OCI-M1 (cell line): ENCODE measurements around the gene TACC3.

Experiments used
- DNase-seq: peaks from one replicate; lab custom pipeline; 2025; lab: John Stamatoyannopoulos, UW

Gene TACC3

GRCh38 chr4:1723131-1723801 lies 1.9 kb downstream of the TACC3 start:
- DNase-seq = no peak

GRCh38 chr4:1725521-1725920 lies 4.2 kb downstream of the TACC3 start:
- DNase-seq = no peak

- DNase-seq = peak; percentile 92
Measured at GRCh38 chr4:1726146-1726934, 5.0 kb downstream of the TACC3 start.

- DNase-seq = no peak
Measured at GRCh38 chr4:1727117-1728031, 6.1 kb downstream of the TACC3 start.

DNA sequence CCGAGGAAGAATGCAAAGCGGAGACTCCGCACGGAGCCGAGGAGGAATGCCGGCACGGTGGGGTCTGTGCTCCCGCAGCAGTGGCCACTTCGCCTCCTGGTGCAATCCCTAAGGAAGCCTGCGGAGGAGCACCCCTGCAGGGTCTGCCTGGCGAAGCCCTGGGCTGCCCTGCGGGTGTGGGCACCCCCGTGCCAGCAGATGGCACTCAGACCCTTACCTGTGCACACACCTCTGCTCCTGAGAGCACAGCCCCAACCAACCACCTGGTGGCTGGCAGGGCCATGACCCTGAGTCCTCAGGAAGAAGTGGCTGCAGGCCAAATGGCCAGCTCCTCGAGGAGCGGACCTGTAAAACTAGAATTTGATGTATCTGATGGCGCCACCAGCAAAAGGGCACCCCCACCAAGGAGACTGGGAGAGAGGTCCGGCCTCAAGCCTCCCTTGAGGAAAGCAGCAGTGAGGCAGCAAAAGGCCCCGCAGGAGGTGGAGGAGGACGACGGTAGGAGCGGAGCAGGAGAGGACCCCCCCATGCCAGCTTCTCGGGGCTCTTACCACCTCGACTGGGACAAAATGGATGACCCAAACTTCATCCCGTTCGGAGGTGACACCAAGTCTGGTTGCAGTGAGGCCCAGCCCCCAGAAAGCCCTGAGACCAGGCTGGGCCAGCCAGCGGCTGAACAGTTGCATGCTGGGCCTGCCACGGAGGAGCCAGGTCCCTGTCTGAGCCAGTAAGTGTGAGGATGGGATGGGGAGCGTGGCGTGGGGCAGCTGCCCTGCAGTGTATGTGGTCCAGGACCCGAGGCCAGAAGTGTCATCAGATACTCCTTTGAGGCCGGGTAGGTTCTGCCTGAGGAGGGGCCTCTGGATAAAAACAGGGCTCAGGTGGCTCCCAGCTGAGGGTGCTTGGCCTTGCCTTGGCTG lies 7.0 kb downstream of the TACC3 start:
- DNase-seq = no peak

DNA sequence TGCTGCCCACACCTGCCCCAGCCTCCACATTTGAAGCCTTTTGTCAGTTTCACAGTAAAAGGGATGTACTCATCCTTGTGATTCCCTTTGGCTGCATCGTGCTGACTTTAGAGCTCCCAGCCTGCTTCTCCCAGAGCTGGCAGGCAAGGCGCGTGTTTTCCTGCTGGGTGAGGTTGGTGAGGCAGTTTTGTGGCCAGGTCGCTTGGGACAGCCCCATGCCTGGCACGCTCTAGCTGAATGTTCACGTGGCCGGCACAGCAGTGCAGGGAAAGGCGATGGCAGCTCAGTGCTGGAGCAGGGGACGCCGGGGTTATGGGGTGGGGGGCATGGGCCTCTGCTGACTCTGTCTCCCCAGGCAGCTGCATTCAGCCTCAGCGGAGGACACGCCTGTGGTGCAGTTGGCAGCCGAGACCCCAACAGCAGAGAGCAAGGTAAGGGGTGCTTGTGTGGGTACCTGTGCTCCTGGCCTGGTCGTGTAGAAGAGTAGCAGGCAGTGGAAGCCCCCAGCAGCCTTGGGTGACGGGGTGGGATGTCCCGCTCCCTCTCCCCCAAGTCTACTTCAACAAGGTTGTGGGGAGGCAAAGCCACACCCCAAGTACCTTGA lies 9.3 kb downstream of the TACC3 start:
- DNase-seq = no peak

- DNase-seq = no peak
Measured at GRCh38 chr4:1731180-1731579, 9.9 kb downstream of the TACC3 start.

GRCh38 chr4:1732911-1733310 lies 11.6 kb downstream of the TACC3 start:
- no peak for DNase-seq

- DNase-seq = no peak
Measured at GRCh38 chr4:1735215-1735614, 13.9 kb downstream of the TACC3 start.

- DNase-seq = no peak
Measured at GRCh38 chr4:1736812-1737211, 15.5 kb downstream of the TACC3 start.

- DNase-seq = no peak
Measured at GRCh38 chr4:1737666-1738065, 16.3 kb downstream of the TACC3 start.

DNA sequence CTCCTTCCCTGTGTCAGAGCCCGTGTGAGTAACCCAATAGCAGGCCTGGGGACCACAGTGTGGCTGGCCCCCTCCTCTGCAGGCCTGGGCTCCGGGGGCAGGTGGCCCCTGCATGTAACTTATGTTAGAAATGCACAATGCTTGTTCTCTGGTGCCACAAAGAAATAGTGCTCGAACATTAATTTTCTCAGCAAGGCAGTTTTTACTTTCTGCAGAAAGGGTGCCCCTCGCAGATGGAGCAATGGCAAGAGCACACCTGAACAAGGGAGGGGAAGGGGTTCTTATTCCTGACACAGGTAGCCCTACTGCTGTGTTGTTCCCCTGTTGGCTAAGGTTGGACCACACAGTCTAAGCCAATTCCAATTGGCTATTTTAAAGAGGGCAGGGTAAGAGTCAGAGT lies 17.1 kb downstream of the TACC3 start:
- no peak for DNase-seq

- DNase-seq = no peak
Measured at GRCh38 chr4:1739358-1739757, 18.0 kb downstream of the TACC3 start.

- DNase-seq = no peak
Measured at GRCh38 chr4:1740021-1740545, 18.8 kb downstream of the TACC3 start.

DNA sequence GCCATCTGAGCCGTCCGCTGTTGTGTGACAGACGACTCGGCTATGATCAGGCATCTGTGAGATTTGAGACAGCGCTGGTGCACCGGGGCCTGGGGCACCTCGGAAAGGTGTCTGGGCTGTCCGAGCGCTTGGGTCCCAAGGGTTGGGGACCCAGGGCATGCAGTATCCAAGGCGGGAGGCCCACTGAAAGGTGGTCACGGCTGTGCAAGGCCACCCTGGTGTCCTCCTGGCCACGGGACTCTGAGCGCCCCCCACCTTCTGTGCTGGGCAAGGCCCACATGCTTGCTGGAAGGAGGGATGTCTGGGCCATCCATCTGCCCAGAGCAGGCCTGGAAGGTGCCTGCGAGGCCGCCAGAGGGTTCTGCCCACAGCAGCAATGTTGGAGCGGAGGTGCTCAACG lies 19.9 kb downstream of the TACC3 start:
- DNase-seq = no peak

DNA sequence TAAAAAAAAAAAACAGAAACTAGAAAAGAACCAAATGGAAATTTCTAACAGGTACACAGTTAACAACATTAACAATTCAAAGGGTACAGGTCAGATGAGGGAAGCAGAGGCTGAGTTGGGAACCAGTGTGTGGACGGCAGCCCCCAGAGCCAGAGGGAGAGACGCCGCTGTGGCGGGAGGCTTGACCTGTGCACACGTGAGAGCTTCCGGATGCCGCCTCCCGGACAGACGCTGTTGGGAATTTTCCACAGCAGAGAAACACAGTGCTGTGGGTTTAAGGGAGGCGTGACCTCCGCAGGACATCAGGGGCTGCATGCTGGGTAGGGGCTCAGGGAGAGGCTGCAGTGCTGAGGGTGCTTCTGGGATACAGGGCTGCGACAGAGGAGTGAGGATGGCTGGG lies 22.2 kb downstream of the TACC3 start:
- no peak for DNase-seq

GRCh38 chr4:1743975-1744374 lies 22.7 kb downstream of the TACC3 start:
- no peak for DNase-seq

GRCh38 chr4:1744552-1744951 lies 23.2 kb downstream of the TACC3 start:
- DNase-seq = no peak

- DNase-seq = no peak
Measured at GRCh38 chr4:1745165-1745564, 23.8 kb downstream of the TACC3 start.

- no peak for DNase-seq
Measured at GRCh38 chr4:1745697-1746096, 24.4 kb downstream of the TACC3 start.

GRCh38 chr4:1746265-1746691 lies 25.0 kb downstream of the TACC3 start:
- peak; percentile 83 for DNase-seq
